H9 (cell line): ENCODE measurements around the gene RAPGEF3. TPM values are rescaled to one million over a fixed set of nuclear protein-coding genes. Genes with fewer than 3 reads are reported as not detected.

Experiments
- DNase-seq: peaks from one replicate; pipeline ENCODE4 v3.0.0-alpha.2; 2017
- H2AFZ ChIP-seq: one replicate; pipeline ENCODE4 v1.6.1; 2013; ENCODE audit warnings: mild to moderate bottlenecking, low read length, control low read depth, moderate library complexity
- H2AK5ac ChIP-seq: 2 replicates; pipeline ENCODE4 v1.6.1; 2013; ENCODE audit warnings: low read length, control low read depth, mixed read lengths; ENCODE audit not compliant: insufficient read length
- H2BK120ac ChIP-seq: one replicate; pipeline ENCODE4 v1.6.1; 2013; ENCODE audit warnings: low read depth, mild to moderate bottlenecking, low read length, control low read depth, inconsistent platforms; ENCODE audit not compliant: poor library complexity, severe bottlenecking
- H2BK12ac ChIP-seq: 2 replicates; pipeline ENCODE4 v1.6.1; 2013; ENCODE audit warnings: low read length, control low read depth, mixed read lengths, low read depth; ENCODE audit not compliant: insufficient read length
- H2BK15ac ChIP-seq: 2 replicates; pipeline ENCODE4 v1.6.1; 2013; ENCODE audit warnings: low read depth, low read length, control low read depth
- H2BK20ac ChIP-seq: one replicate; pipeline ENCODE4 v1.6.1; 2013; ENCODE audit warnings: low read depth, mild to moderate bottlenecking, low read length, control low read depth, inconsistent platforms; ENCODE audit not compliant: poor library complexity, severe bottlenecking
- H2BK5ac ChIP-seq: 2 replicates; pipeline ENCODE4 v1.6.1; 2013; ENCODE audit warnings: low read length, control low read depth, mixed read lengths; ENCODE audit not compliant: insufficient read length
- H3K14ac ChIP-seq: 2 replicates; pipeline ENCODE4 v1.6.1; 2013; ENCODE audit warnings: low read length, control low read depth; ENCODE audit not compliant: insufficient read depth
- H3K18ac ChIP-seq: 2 replicates; pipeline ENCODE4 v1.6.1; 2013; ENCODE audit warnings: low read depth, mild to moderate bottlenecking, mixed read lengths, low read length, control low read depth; ENCODE audit not compliant: insufficient read length
- H3K23ac ChIP-seq: 2 replicates; pipeline ENCODE4 v1.6.1; 2013; ENCODE audit warnings: low read length, control low read depth, mixed read lengths, low read depth; ENCODE audit not compliant: insufficient read length
- H3K23me2 ChIP-seq: 2 replicates; pipeline ENCODE4 v1.6.1; 2013; ENCODE audit warnings: low read depth, mild to moderate bottlenecking, mixed read lengths, low read length, control low read depth; ENCODE audit not compliant: insufficient read length, poor library complexity, severe bottlenecking
- H3K27ac ChIP-seq: 2 replicates; pipeline ENCODE4 v1.5.1; 2013; ENCODE audit warnings: low read length, control low read depth, mixed read lengths, low read depth; ENCODE audit not compliant: insufficient read length
- H3K27me3 ChIP-seq: 2 replicates; pipeline ENCODE4 v1.6.1; 2013; ENCODE audit warnings: low read length, control low read depth, inconsistent platforms; ENCODE audit not compliant: insufficient read depth
- H3K4ac ChIP-seq: 2 replicates; pipeline ENCODE4 v1.6.1; 2013; ENCODE audit warnings: low read depth, mild to moderate bottlenecking, control low read depth, inconsistent platforms, low read length, moderate library complexity
- H3K4me1 ChIP-seq: 2 replicates; pipeline ENCODE4 v1.6.1; 2013; ENCODE audit warnings: low read length, control low read depth, inconsistent platforms; ENCODE audit not compliant: insufficient read depth
- H3K4me2 ChIP-seq: 2 replicates; pipeline ENCODE4 v1.6.1; 2013; ENCODE audit warnings: low read length, control low read depth, mixed read lengths; ENCODE audit not compliant: insufficient read length, insufficient read depth
- H3K56ac ChIP-seq: 2 replicates; pipeline ENCODE4 v1.6.1; 2013; ENCODE audit warnings: low read depth, mild to moderate bottlenecking, mixed read lengths, low read length, control low read depth; ENCODE audit not compliant: insufficient read length
- H3K79me1 ChIP-seq: 2 replicates; pipeline ENCODE4 v1.6.1; 2013; ENCODE audit warnings: low read depth, mild to moderate bottlenecking, moderate library complexity, low read length, control low read depth, inconsistent platforms; ENCODE audit not compliant: insufficient read depth, poor library complexity, severe bottlenecking
- H3K79me2 ChIP-seq: 2 replicates; pipeline ENCODE4 v1.6.1; 2013; ENCODE audit warnings: low read length, control low read depth, inconsistent platforms; ENCODE audit not compliant: insufficient read depth
- H3K9ac ChIP-seq: 2 replicates; pipeline ENCODE4 v1.6.1; 2013; ENCODE audit warnings: low read length, control low read depth, mixed read lengths; ENCODE audit not compliant: insufficient read length; ENCODE audit errors: extremely low read depth
- H3K9me3 ChIP-seq: one replicate; pipeline ENCODE4 v1.6.1; 2013; ENCODE audit warnings: low read depth, low read length, inconsistent platforms; ENCODE audit not compliant: control insufficient read depth
- H3T11ph ChIP-seq: one replicate; pipeline ENCODE4 v1.6.1; 2013; ENCODE audit warnings: mild to moderate bottlenecking, low read length, control low read depth, inconsistent platforms
- H4K20me1 ChIP-seq: one replicate; pipeline ENCODE4 v1.6.1; 2013; ENCODE audit not compliant: control insufficient read depth, insufficient read length, insufficient read depth
- H4K5ac ChIP-seq: 2 replicates; pipeline ENCODE4 v1.6.1; 2013; ENCODE audit warnings: low read depth, mild to moderate bottlenecking, mixed read lengths, low read length, control low read depth; ENCODE audit not compliant: insufficient read length
- H4K8ac ChIP-seq: replicated peaks from 2 replicates; pipeline ENCODE4 v1.6.1; 2013; ENCODE audit warnings: low read length, control low read depth, mixed read lengths, low read depth; ENCODE audit not compliant: insufficient read length
- H4K91ac ChIP-seq: 2 replicates; pipeline ENCODE4 v1.6.1; 2013; ENCODE audit warnings: low read depth, mild to moderate bottlenecking, moderate library complexity, mixed read lengths, low read length, control low read depth; ENCODE audit not compliant: insufficient read length
- H3K27ac Mint-ChIP-seq, 3 experiments: 2 replicates in 2 of 3; 3 replicates in 1 of 3; pipeline ENCODE4 v1.8.0; 2020 to 2021; ENCODE audit warnings: mixed read lengths in 3 of 3, mild to moderate bottlenecking in 1 of 3, moderate library complexity in 1 of 3
- H3K27me3 Mint-ChIP-seq: 2 replicates; pipeline ENCODE4 v1.8.0; 2021; ENCODE audit warnings: low read depth, mild to moderate bottlenecking, moderate library complexity, mixed read lengths
- H3K36me3 Mint-ChIP-seq, 3 experiments: 2 replicates in 2 of 3; 3 replicates in 1 of 3; pipeline ENCODE4 v1.8.0; 2020 to 2021; ENCODE audit warnings: low read depth in 3 of 3, mixed read lengths in 3 of 3; ENCODE audit not compliant: insufficient read depth in 1 of 3
- H3K4me1 Mint-ChIP-seq, 2 experiments: 2 replicates each; pipeline ENCODE4 v1.8.0; 2020; ENCODE audit warnings: mixed read lengths in 2 of 2
- H3K4me3 Mint-ChIP-seq, 2 experiments: 2 replicates in 1 of 2; 3 replicates in 1 of 2; pipeline ENCODE4 v1.8.0; 2020 to 2021; ENCODE audit warnings: mild to moderate bottlenecking in 2 of 2, mixed read lengths in 2 of 2, moderate library complexity in 1 of 2
- H3K9me3 Mint-ChIP-seq, 2 experiments: 2 replicates in 1 of 2; 3 replicates in 1 of 2; pipeline ENCODE4 v1.8.0; 2020; ENCODE audit warnings: mild to moderate bottlenecking in 2 of 2, mixed read lengths in 2 of 2, moderate library complexity in 1 of 2
- CTCF ChIP-seq: fragments of 200-600 bp; sonication (generic); conservative IDR thresholded peaks from 3 replicates; pipeline ENCODE4 v1.8.0; 2021; ENCODE audit warnings: antibody characterized with exemption, mild to moderate bottlenecking
- WGBS: extraction: QIAGEN DNeasy Blood & Tissue Kit; methylation state at CpG from one replicate; pipeline ENCODE4 v1.1.7; 2013; ENCODE audit warnings: missing lambda C conversion rate, low lambda C conversion rate, mixed read lengths; ENCODE audit not compliant: insufficient read length; ENCODE audit errors: extremely low coverage; 5-methylcytosine and 5-hydroxymethylcytosine counted together
- total RNA-seq: library from RNA; stranded (reverse); gene quantifications from 2 replicates; pipeline ENCODE4 v1.2.1, GENCODE V29; 2021

Gene RAPGEF3
- total RNA-seq, 1 experiment from 2014 or later, result 7.4 TPM

GRCh38 chr12:47803191-47803875, 44.7 kb upstream of the RAPGEF3 start:
- H3K79me2 ChIP-seq, result peaks cover 8% of the 10 kb centered on the region; the same call in 1 of the 2 replicates
- no peak overlapping the region for H2BK5ac ChIP-seq
- no peaks in the 10 kb centered on the region for H4K20me1 ChIP-seq
- no peak overlapping the region for H3K4ac ChIP-seq
- WGBS, result no CpG with 5 or more reads among the region's 12 CpGs
- no peak overlapping the region for H3K27ac ChIP-seq
- no peak overlapping the region for H3K23ac ChIP-seq
- H3K9me3 ChIP-seq, result no peaks in the 10 kb centered on the region
- H2AK5ac ChIP-seq, result no peak overlapping the region
- H3K23me2 ChIP-seq, result no peaks in the 10 kb centered on the region
- H2BK120ac ChIP-seq, result no peak overlapping the region
- H2BK12ac ChIP-seq, result no peak overlapping the region
- H3K36me3 Mint-ChIP-seq, result peaks cover 2 to 23% (median 17%) of the 10 kb centered on the region in 3 experiments; a peak in 6 of 7 replicates
- no peak overlapping the region for H3K4me3 Mint-ChIP-seq
- no peak overlapping the region for H2AFZ ChIP-seq
- H3K9me3 Mint-ChIP-seq, result no peaks in the 10 kb centered on the region
- no peak for DNase-seq
- no peak overlapping the region for H4K5ac ChIP-seq
- no peak overlapping the region for H3K14ac ChIP-seq
- H4K8ac ChIP-seq, result no peak overlapping the region
- H3K27me3 Mint-ChIP-seq, result no peaks in the 10 kb centered on the region; the same call in 1 of the 2 replicates
- H3T11ph ChIP-seq, result no peak overlapping the region
- H4K91ac ChIP-seq, result no peak overlapping the region
- no peak overlapping the region for H3K9ac ChIP-seq
- TF ChIP-seq CTCF, result no peak
- no peak overlapping the region for H2BK15ac ChIP-seq
- no peaks in the 10 kb centered on the region for H3K79me1 ChIP-seq
- H3K27me3 ChIP-seq, result no peaks in the 10 kb centered on the region
- H2BK20ac ChIP-seq, result no peak overlapping the region
- H3K27ac Mint-ChIP-seq, result peak overlapping the region in 1 of 3 experiments; percentile 46; a peak in 1 of 7 replicates
- peaks cover 45 to 55% of the 10 kb centered on the region in 2 experiments for H3K4me1 Mint-ChIP-seq
- H3K4me1 ChIP-seq, result peaks cover 2% of the 10 kb centered on the region; the same call in 1 of the 2 replicates
- H3K4me2 ChIP-seq, result no peak overlapping the region
- no peak overlapping the region for H3K56ac ChIP-seq
- no peak overlapping the region for H3K18ac ChIP-seq
